IPS-NIHi11 (cell line): ENCODE results near the gene TBX18.

Experiments
- DNase-seq: peaks from one replicate; pipeline ENCODE4 v3.0.0; 2012; ENCODE audit warnings: mixed read lengths, low spot score

Gene TBX18

GRCh38 chr6:84743616-84744015 lies 20.8 kb downstream of the TBX18 start:
- no peak for DNase-seq

- no peak for DNase-seq
Measured at GRCh38 chr6:84740385-84740784, 24.0 kb downstream of the TBX18 start.

- DNase-seq = no peak
Measured at GRCh38 chr6:84739866-84740208, 24.6 kb downstream of the TBX18 start.

GRCh38 chr6:84738996-84739865 lies 25.2 kb downstream of the TBX18 start:
- DNase-seq = no peak

GRCh38 chr6:84733889-84734288 lies 30.5 kb downstream of the TBX18 start:
- no peak for DNase-seq

DNA sequence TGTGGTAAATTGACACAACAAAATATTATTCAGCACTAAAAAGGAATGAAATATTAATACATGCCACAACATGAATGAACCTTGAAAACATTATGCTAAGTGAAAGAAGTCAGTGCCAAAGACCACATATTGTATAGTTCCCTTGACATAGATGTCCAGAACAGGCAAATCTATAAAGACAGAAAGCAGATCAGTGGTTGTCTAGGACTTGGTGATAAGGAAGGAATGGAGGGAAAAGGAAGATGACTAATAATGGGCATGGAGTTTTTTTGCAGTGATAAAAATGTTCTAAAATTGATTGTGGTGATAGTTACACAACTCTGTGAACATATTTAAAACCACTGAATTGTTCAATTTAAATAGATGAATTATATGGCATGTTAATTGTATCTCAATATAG lies 32.5 kb downstream of the TBX18 start:
- no peak for DNase-seq

DNA sequence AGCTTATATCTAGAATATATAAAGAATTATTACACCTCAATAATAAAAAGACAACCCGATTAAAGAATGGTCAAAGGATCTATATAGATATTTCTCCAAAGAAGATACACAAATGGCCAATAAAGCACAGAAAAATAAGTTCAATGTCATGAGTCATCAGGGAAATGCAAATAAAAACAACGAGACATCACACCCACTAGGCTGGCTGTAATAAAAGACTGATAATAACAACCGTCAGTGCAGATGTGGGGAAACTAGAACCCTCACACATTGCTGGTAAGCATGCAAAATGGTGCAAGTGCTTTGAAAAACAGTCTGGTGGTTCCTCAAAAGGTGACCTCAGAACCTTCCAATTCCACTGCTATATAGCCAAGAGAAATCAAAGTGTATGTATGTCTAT lies 33.0 kb downstream of the TBX18 start:
- DNase-seq = no peak

DNA sequence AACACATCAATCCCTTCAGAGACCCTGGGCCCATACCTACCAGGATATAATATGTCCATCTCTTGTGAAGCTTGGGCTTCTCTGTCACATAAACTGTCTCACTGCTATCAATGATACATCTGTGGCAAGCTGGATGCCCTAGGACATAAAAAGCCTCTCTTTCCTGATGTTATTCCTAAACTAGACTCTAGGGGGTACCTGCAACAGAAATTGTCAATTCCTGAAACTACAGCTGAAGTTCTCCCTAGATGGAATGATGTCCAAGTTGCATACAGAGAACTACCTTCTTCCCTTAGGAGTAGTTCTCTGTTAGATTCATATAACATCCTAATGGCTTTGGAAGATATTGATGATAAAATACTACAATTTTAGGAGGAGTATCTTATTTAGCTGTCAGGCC lies 35.8 kb downstream of the TBX18 start:
- DNase-seq = peak; percentile 37

DNA sequence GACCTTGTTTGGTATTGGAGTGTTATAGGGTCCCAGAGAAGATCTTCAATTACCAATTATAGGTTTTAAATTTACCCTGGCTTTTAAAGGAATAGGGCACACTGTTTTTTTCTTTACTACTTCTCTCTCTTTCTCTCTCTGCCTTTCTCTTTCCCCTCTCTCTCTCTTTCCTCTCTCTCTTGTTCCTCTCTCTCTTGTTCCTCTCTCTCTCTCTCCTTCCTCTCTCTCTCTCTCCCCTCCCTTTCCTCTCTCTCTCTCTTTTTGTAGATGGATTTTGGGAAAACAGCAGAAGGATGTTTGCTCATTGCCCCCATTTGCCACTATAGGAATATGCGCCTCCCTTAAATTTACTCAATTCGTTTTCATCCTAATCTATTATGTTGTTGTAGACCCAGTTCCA lies 45.2 kb downstream of the TBX18 start:
- DNase-seq = no peak

- DNase-seq = no peak
Measured at GRCh38 chr6:84718038-84718955, 46.1 kb downstream of the TBX18 start.

DNA sequence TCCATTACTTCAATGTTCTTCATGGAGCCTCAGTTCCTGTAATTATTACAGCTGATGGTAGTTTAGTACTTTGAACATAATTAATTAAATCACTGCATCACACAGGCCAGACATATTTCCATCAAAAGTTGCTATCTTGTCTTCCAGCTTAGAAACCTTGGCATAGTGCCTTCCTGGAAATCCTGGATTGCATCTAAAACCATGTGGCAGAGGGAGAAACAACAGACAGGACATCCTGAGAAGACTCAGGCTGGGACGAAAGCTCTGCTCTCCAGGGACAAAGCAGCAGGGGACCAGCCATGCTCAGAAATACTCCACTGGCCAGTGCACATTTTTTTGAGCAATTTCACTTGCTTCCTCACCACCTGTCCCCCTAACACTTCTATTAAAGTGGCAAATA lies 55.3 kb downstream of the TBX18 start:
- DNase-seq = no peak

GRCh38 chr6:84707171-84707570 lies 57.2 kb downstream of the TBX18 start:
- no peak for DNase-seq

DNA sequence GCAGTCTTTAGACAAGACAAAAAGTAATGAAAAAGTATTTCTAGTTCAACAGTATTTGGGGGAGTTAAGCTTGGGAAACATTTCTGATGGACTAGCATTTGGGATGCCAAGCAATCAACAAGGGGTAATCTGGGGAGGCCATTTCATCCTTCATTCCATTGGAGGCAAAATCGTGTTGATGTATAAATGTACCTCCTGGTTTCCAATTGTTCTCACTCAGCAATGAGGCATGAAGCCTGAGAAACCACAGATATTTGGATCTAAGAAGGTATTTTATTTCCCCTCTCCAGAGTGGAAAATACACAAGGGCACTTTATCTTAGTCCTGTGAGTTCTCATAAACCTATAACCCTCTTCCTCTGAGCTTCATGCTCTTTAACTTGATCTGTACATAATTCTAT lies 68.2 kb downstream of the TBX18 start:
- DNase-seq = no peak

DNA sequence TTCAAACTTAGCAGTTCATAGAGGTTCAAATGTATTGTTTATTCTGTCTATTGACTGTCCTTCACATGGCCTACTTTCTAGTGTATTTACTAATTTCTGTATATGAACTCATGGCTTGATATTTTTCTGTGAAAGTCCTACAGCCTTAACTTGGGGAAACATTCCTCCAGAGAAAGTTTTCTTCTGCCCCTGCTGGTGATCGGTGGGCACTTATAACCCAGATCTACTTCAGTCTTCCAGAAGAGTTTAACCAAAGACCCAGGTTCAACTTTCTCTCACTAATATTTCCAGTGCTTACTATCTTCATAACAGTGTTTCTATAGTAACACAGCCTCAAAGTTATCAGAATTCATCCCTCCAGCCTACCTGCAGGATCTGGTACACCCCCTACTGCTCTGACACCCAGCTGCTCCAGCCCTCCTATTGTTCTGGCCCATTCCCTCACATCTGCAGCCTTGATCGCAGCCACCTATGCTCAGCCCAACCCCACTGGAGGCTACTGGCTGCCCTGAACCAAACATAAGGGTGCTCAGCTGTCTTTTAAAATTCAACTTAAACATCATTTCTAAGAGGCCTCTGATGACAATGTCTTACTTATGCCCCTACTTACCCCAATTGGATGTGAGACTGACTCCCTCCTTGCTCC lies 72.3 kb downstream of the TBX18 start:
- DNase-seq = no peak

- DNase-seq = no peak
Measured at GRCh38 chr6:84688141-84688873, 76.1 kb downstream of the TBX18 start.

DNA sequence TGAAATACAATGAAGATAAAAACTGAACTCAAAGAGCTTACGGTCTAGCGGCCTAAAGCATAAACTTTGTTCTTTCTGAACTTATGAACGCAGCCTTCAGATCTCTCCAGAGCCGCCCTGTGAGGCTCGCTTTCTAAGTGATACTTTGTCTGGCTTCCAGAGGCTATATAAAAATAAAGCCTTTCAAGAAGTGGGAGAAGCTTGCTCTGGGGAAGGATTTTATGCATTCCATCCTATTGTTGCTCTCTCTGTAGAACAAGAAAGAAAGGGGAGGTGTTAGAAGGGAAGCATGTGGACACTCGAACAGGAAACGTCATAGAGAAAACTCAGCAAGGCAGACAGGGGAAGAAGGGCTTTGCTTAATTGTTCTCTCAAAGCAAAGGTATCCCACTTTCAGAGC lies 77.0 kb downstream of the TBX18 start:
- DNase-seq = no peak

GRCh38 chr6:84685983-84686584 lies 78.3 kb downstream of the TBX18 start:
- DNase-seq = peak; percentile 37

GRCh38 chr6:84681693-84682326 lies 82.6 kb downstream of the TBX18 start:
- no peak for DNase-seq

- no peak for DNase-seq
Measured at GRCh38 chr6:84675651-84676050, 88.7 kb downstream of the TBX18 start.

DNA sequence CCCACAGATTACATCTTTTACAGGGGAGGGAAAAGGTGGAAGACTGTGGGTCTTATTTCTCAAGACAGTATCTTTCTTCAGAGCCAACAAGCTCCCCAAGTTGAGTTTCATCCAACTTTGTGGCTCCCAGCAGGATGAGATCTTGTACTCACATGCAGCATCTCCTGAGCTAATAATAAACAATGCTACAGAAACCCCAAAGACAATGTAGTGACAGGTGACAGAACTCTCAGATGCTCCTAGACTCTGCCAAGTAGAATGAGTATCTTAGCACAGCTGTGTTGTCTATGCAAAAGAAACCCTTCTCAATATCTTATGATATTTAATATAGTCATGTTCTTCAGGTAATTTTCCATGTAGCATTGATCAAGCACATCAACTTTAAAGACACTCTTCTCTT lies 90.0 kb downstream of the TBX18 start:
- DNase-seq = no peak

DNA sequence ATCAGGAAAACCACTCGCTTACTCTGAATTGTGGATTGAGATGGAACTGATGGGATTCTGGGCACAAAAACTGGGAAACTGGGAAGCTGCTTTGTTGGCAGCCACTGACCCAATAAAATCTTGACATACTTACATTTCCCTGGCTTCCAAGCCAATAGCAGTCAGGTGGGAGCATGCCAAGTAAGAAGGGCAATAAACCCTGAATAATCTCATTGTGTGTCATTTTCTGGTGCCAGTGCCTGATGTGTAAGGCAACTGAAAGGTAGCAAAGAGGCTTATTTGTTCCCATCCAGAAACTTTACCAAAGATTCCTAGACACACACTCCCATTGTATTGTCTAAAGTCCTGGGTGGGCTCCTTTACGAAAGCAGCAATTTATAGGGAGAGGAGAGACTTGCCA lies 93.2 kb downstream of the TBX18 start:
- no peak for DNase-seq
